Activated CD8-positive, alpha-beta memory T cell treated with anti-CD3 and anti-CD28 coated beads for 1 hour (primary cell): ENCODE measurements around the gene OXCT1.
"Not testable (repeated sequence)": the region's sequence is repeated elsewhere in the genome, so short reads cannot be mapped to it uniquely, and the experiment has no call there.

Experiments
- DNase-seq, 2 donors: peaks; one replicate each; pipeline ENCODE4 v3.0.0-alpha.2; 2020; ENCODE audit warnings: low read depth in 1 of 2; ENCODE audit errors: extremely low read depth in 1 of 2

Gene OXCT1

GRCh38 chr5:41831155-41831554 lies 39.1 kb downstream of the OXCT1 start:
- DNase-seq, result no peak

DNA sequence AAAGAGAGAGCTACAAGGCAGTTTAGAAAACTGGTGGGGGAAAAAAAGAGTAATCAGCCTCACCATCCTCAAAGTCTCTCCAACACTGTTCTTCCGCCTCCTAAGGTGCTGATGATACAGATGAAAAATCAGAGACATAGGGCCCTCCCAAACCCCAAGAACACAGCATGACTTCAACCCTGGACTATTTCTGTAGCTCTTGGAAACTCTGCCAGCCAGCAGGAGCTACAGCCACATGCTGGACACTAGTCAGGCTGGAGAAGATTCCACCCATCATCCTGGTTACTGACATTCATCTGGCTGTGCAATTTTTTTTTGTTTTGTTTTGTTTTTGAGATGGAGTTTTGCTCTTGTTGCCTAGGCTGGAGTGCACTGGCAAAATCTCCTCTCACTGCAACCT lies 42.4 kb downstream of the OXCT1 start:
- no peak for DNase-seq

- DNase-seq, result no peak
These were observed 48.2 kb downstream of the OXCT1 start for GRCh38 chr5:41822036-41822435.

- DNase-seq, result no peak
These were observed 49.2 kb downstream of the OXCT1 start for GRCh38 chr5:41821051-41821450.

- DNase-seq, result no peak
These were observed 50.1 kb downstream of the OXCT1 start for GRCh38 chr5:41820150-41820549.

DNA sequence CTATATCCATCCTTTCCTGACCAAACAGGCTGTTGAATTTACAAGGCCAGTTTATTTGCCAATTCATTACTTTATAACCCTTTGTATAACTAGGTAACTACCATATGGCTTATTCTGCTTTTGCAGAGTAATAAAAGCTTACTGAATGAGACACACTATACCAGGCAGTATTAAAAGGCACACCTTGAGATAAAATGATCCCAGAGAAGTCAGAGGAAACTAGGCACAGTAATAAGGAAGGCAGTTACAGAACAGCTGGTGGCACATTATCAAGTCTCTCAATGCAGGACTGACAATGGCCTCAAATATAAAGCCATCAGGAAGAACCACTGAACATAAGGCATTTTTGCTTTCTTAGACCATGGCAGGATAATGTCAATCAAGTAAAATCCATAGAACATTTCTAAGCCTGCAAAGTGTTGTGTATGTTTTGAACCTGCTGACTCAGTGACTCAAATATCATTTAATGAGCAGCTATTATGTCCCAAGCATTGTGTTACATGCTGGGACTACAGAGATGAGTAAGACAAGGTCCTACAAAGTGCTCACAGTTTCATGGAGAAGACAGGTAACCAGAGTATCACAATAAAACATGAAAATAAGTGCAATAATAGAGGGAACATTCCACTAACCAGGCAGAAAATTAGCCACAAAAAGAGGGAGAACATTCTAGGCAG lies 52.5 kb downstream of the OXCT1 start:
- no peak for DNase-seq

DNA sequence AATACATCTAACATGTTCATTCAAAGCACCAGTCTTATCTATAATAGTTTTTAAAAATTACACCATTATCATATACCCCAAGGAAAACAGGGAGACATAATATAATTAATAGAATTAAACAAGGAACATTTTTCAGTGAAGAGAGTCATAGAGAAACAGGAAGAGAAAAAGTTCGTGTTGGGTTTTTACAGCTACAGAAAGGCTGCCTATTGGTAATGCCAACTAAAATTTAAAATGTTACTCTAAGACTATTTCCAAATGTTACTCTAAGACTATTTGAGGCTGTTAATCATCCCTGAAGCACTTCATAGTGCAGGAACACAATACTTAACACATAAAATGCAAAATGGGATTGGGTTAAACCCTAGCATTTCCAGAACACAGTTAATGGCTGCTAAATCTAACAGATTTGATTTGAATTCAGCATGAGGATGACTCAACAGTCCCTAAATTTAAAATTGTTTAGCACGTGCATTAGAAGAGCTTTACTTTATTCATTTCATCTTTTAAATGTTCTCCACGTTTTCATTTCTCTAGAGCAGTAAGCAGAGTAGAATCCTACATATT lies 54.5 kb downstream of the OXCT1 start:
- no peak for DNase-seq

DNA sequence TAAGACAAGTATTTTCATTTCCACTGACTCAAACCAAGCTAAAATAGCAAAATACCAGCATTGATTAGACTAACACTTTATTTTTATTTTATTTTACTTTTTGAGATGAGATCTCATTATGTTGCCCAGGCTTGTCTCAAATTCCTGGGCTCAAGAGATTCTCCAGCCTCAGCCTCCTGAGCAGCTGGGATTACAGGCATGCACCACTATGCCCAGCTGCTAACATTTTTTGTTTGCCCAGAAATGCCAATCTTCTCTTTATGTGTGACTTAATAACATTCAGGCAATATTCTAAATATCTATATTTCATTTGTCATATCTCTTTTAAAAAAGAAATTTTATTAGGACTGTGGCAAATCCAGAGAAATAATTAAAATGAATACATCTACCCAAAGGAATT lies 55.0 kb downstream of the OXCT1 start:
- DNase-seq, result no peak

DNA sequence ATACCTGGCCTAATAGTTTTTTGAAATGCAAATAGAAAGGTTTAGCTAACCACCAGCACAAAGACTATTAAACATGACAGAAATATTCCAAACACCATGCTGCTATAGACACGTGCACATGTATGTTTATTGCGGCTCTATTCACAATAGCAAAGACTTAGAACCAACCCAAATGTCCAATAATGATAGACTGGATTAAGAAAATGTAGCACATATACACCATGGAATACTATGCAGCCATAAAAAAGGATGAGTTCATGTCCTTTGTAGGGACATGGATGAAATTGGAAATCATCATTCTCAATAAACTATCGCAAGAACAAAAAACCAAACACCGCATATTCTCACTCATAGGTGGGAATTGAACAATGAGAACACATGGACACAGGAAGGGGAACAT lies 55.9 kb downstream of the OXCT1 start:
- not testable (repeated sequence) for DNase-seq

- no peak for DNase-seq
These were observed 58.1 kb downstream of the OXCT1 start for GRCh38 chr5:41812156-41812555.

- no peak for DNase-seq
These were observed 61.1 kb downstream of the OXCT1 start for GRCh38 chr5:41809128-41809527.

- DNase-seq, result no peak
These were observed 61.9 kb downstream of the OXCT1 start for GRCh38 chr5:41808294-41808693.

- no peak for DNase-seq
These were observed 72.6 kb downstream of the OXCT1 start for GRCh38 chr5:41797662-41798061.

GRCh38 chr5:41796061-41796460 lies 74.2 kb downstream of the OXCT1 start:
- DNase-seq, result no peak

DNA sequence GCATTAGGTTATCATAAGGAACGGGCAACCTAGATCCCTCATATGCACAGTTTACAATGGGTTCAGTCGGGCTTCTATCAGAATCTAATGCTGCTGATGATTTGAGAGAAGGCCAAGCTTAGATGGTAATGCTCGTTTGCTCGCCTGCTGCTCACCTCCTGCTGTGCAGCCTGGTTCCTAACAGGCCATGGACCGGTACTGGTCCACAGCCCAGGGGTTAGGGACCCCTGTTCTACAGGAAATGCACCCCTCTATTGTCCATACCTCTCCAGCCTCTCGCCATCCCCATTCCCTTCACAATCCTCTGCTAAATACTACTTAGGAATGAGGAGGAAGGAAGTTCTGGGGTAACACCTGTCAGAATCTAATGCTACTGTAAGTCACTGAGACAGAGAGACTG lies 75.1 kb downstream of the OXCT1 start:
- DNase-seq, result no peak

GRCh38 chr5:41794471-41794870 lies 75.8 kb downstream of the OXCT1 start:
- no peak for DNase-seq

DNA sequence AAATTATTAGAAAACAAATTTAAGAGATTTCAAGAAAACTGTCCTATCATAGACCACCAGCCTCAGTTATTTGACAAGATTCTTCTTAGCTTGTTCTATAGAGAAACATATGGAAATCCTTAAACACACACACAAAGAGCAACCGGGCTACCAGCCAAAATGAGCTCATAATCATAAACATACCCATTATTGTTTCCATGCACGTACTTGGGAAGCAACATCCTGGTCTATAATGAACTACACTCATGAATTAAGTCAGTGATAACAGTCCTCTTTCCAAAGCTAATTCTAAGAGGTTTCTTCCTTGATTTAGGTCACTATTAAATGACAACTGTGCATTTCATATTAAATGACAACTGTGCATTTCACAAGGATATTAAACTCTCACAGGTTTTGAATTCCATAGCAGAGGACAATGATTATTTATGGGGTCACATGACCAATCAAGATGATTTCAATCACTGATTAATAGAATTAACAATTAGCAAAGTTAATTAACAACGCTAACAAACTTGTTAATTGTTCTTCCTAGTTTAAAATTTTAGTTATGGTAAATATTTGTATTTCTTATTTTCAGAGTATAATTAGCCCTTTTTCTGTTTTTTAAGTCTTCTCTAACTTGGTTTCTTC lies 77.0 kb downstream of the OXCT1 start:
- no peak for DNase-seq

DNA sequence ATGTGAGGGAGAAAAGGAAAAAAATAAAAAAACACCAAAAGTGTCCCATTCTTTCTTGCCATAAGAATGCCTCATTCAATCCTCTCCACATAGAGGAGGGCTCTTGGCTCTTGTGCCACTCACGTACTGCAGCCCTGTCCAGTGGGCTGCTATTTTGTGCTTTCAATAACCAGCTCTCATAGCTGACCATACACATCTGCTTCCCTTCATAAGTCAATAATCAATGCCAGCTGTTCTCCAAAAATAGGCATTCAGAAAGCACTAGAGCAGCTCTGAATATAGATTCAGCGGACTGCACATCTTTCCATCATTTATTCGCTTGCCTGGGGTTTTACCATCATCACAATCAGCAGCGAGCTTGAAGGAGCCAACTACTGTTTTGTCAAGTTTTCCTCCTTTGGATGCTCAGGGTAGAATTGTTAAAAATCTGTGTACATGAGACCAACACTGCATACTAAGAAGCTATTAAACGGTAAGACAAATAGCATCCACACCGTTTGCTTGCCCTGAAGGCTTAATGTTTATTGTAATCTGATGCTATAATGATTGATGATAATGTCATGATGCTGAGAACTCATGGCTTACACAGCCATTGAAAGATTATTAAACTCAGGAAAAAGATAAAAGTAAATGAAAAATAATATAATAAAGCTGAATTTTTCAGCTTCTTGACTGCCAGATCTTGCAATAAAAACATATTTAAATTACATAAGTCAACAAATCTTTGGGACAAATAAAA lies 80.0 kb downstream of the OXCT1 start:
- no peak for DNase-seq

DNA sequence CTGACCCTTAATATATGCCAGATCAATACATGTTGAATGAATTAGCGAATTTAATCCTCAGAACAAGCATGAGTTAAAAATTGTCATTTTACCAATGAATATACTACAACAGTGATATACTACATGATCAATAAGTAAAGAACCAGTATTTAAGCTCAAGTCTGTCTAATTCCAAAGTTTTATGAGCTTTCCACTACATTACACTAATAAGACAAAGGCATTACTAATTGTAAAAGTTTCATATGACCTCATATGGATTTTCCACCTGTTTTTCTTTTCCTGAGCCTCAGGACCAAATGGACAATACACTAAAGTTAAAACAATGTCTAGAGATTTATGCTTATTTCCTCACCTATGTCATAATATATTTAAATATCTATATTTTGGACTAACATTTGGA lies 80.8 kb downstream of the OXCT1 start:
- no peak for DNase-seq

- DNase-seq, result no peak
These were observed 81.3 kb downstream of the OXCT1 start for GRCh38 chr5:41788941-41789368.

- no peak for DNase-seq
These were observed 83.0 kb downstream of the OXCT1 start for GRCh38 chr5:41787265-41787664.

GRCh38 chr5:41785061-41785460 lies 85.2 kb downstream of the OXCT1 start:
- DNase-seq, result no peak
